Prostate gland (tissue), 2 donors: Measurements from ENCODE around the gene PCBP4.

Source experiments
- CTCF ChIP-seq, 4 experiments: fragments of 200-600 bp in 2 of 4; fragments of 450-650 bp in 2 of 4; sonication (generic) in 2 of 4; IDR thresholded peaks; 1 replicate in 3 of 4; 2 replicates in 1 of 4; pipeline ENCODE4 v1.5.1; 2016 to 2019; ENCODE audit warnings: antibody characterized with exemption in 4 of 4, mild to moderate bottlenecking in 2 of 4, moderate library complexity in 2 of 4
- POLR2A ChIP-seq: fragments of 450-650 bp; IDR thresholded peaks from one replicate; pipeline ENCODE4 v1.6.1; 2016; ENCODE audit warnings: antibody characterized with exemption, mild to moderate bottlenecking
- POLR2AphosphoS5 ChIP-seq: sonication (generic); formaldehyde crosslinking; IDR thresholded peaks from one replicate; pipeline ENCODE4 v1.6.1; 2017; ENCODE audit warnings: antibody characterized with exemption

- TF ChIP-seq POLR2A (no peak), CTCF (IDR thresholded peaks at IDR 0.05) (no peak), POLR2AphosphoS5 (no peak)
Measured at GRCh38 chr3:51921081-51921578, 46.1 kb downstream of the PCBP4 start.
